GM19043 (cell line): Measurements from ENCODE around the gene CD99L2.

ENCODE experiments used
- ATAC-seq: cut with Tn5 transposase; IDR thresholded peaks from one replicate; pipeline ENCODE4 v1.9.1; 2021; ENCODE audit warnings: low read depth; ENCODE audit not compliant: unreplicated experiment

The CD99L2 gene

DNA sequence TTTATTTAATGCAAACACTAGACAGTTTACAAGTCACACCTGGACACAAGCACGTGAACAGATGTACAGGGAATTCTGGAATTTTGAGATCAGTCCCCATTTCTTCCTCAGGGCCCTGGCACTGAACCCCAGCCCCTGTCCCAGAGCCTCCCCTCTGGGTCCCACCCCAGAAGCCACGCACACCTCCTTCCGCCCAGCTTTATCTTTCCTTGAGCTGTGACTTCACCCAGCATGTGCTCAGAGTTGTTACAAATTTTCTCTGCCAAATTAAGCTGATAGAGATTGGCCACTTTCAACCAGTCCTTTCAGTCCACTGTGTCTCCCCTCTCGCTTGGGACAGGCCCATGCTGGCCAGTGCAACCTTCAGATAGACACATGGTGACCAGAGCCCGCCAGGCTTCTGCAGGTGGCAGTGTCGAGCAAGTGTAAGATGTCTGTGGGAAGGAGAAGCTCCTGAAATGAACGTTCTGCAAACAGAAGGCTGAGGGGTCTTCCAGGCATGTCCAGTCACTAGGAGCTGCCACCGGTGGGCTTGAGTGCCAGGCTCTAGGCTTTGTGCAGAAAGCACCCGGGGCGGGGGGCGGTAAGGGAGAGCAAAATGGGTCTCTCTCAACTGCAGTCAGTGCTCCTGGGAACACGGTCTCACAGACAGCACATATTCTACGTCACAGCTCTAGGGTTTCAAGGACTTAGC lies 132.0 kb downstream of the CD99L2 start:
- no peak for ATAC-seq

DNA sequence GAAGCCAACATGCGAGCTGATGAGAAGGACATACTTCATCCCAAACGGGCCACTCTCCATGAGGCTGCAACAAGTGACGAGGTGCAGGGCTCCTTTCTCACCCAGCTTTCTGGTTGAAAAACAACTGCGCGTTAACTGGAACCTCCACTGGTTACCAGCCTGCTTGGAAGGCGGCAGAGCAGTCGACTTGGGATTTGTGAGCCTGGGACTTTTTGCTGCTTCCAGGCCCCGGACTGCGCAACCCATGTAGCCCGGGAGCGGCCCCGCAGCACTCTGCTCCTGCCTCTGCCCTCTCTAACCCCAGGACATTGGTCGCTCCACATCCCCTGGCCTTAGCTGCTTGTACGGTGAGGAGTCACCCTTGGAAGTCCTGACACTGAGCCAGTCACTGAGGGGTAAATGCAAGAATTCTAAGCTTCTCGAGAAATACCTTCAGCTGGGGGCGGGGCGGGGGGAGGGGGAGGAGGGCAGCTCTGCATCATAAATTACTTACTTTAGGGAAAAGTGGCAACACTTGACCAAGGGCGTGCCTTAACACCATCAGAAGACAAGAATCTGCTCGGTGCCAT lies 132.6 kb downstream of the CD99L2 start:
- ATAC-seq: no peak

GRCh38 chrX:150765237-150765636 lies 133.2 kb downstream of the CD99L2 start:
- no peak for ATAC-seq

GRCh38 chrX:150763810-150764209 lies 134.7 kb downstream of the CD99L2 start:
- no peak for ATAC-seq

DNA sequence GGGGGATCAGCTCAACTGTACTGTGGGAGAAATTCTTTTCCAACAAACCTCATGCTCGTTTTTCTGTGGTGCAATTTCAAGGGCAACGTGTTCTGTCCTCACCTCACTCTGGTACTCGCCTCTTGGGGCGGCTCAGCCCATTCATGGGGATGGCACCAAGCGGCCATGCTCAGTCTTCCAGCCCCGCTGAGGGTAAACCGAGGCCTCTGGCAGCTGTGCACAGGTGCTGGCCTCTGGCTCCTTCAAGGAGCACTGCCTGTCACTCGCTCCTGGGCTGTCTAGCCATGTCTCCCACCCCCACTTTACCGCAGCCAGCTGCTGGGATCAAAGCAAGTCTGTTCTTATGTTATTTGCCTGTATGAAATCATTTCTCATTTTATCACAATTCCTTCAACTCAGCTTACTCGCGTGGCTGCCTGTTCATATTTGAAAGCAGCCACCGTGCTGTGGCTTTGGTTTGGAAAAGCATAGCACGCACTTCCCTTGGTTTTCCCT lies 135.1 kb downstream of the CD99L2 start:
- no peak for ATAC-seq

GRCh38 chrX:150762258-150763165 lies 136.0 kb downstream of the CD99L2 start:
- no peak for ATAC-seq

GRCh38 chrX:150761819-150762216 lies 136.7 kb downstream of the CD99L2 start:
- no peak for ATAC-seq

GRCh38 chrX:150761176-150761818 lies 137.2 kb downstream of the CD99L2 start:
- no peak for ATAC-seq

GRCh38 chrX:150759568-150760416 lies 138.7 kb downstream of the CD99L2 start:
- ATAC-seq: no peak

- no peak for ATAC-seq
Observed at GRCh38 chrX:150757371-150757770, 141.1 kb downstream of the CD99L2 start.

GRCh38 chrX:150753968-150754367 lies 144.5 kb downstream of the CD99L2 start:
- ATAC-seq: no peak

- ATAC-seq: no peak
Observed at GRCh38 chrX:150753357-150753756, 145.1 kb downstream of the CD99L2 start.

- ATAC-seq: no peak
Observed at GRCh38 chrX:150752124-150752523, 146.3 kb downstream of the CD99L2 start.

- ATAC-seq: no peak
Observed at GRCh38 chrX:150736475-150736874, 162.0 kb downstream of the CD99L2 start.

- no peak for ATAC-seq
Observed at GRCh38 chrX:150731795-150732194, 166.7 kb downstream of the CD99L2 start.

- no peak for ATAC-seq
Observed at GRCh38 chrX:150730719-150731118, 167.7 kb downstream of the CD99L2 start.

GRCh38 chrX:150729956-150730355 lies 168.5 kb downstream of the CD99L2 start:
- no peak for ATAC-seq

DNA sequence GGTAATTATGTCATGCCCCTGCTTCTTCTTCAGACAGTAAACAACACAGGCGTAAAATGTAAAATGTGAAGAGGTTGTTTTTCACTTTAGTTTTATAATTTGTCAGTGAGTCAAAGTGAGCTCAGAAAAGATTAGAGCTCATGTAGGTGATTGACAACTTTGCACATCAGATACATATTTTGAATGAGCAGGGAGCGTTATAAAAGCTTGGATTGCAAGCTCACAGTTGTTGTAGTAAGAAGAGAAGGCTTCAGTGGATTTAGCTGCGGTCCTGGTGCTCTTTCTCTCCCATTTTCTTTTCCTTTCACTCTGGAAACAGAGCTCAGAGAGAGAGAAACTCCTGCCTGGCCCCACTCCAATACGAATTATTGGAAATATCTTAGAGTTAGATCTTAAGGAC lies 178.8 kb downstream of the CD99L2 start:
- ATAC-seq: no peak
